HCT116 (cell line): ENCODE results near the gene CDAN1. TPM values are rescaled to one million over a fixed set of nuclear protein-coding genes. Genes with fewer than 3 reads are reported as not detected.

Source experiments
- ATAC-seq: fragments of 200-7000 bp; cut with Tn5 transposase; 2 replicates; pipeline ENCODE4 v1.9.1; 2020; ENCODE audit warnings: mild to moderate bottlenecking, moderate library complexity
- BruUV-seq: library from RNA; stranded (reverse); fragments of 400-500 nt; replicated peaks from 2 replicates; lab custom pipeline; 2021; lab: Mats Ljungman, UMichigan
- CTCF ChIA-PET: fragments of 300-600 bp; sonication (Branson Sonifier 250); formaldehyde crosslinking; loops from one replicate; lab custom pipeline; 2021; ENCODE audit warnings: antibody characterized with exemption; lab: Charles Lee
- POLR2A ChIA-PET: fragments of 300-600, 350-600 bp; sonication (Branson Sonifier 250); formaldehyde crosslinking; loops from one replicate; lab custom pipeline; 2021; ENCODE audit warnings: antibody characterized with exemption; lab: Charles Lee
- RAD21 ChIA-PET, 2 experiments: fragments of 300-600 bp; sonication (Branson Sonifier 250); formaldehyde crosslinking; loops; one replicate each; lab custom pipeline; 2023; ENCODE audit warnings: low total read pairs in 2 of 2; ENCODE audit not compliant: uncharacterized antibody in 2 of 2, unreplicated experiment in 2 of 2, low non-redundant PET in 1 of 2; lab: Charles Lee
- DNase-seq: peaks from one replicate; pipeline ENCODE4 v3.0.0-alpha.2; 2010; ENCODE audit warnings: low read depth, low spot score
- H2AFZ ChIP-seq: fragments of 200-600 bp; shearing (Covaris generic), sonication (generic); 2 replicates; pipeline ENCODE4 v1.6.1; 2017; ENCODE audit warnings: low read depth, mixed run types, mixed read lengths, antibody characterized with exemption, low read length; ENCODE audit not compliant: poor library complexity, severe bottlenecking
- H3K27ac ChIP-seq: 2 replicates; pipeline ENCODE4 v1.5.1; 2012; ENCODE audit warnings: low read depth, low read length
- H3K27me3 ChIP-seq: fragments of 200-600 bp; sonication (generic); 2 replicates; pipeline ENCODE4 v1.6.1; 2016; ENCODE audit warnings: mixed run types, low read length, mixed read lengths; ENCODE audit not compliant: insufficient read depth
- H3K36me3 ChIP-seq, 2 experiments: fragments of 200-500 bp in 1 of 2; fragments of 200-600 bp in 1 of 2; sonication (Bioruptor generic) in 1 of 2; sonication (generic) in 1 of 2; 2 replicates each; pipeline versions ENCODE4 v1.5.1 to v1.6.1; 2014 to 2016; ENCODE audit warnings: low read length in 2 of 2, inconsistent platforms in 1 of 2, mixed read lengths in 1 of 2, mixed run types in 1 of 2; ENCODE audit not compliant: insufficient read depth in 2 of 2, control insufficient read depth in 1 of 2
- H3K4me1 ChIP-seq, 2 experiments: fragments of 200-600 bp in 1 of 2; sonication (generic) in 1 of 2; 2 replicates each; pipeline versions ENCODE4 v1.5.1 to v1.6.1; 2012 to 2017; ENCODE audit warnings: low read length in 2 of 2, inconsistent platforms in 1 of 2, mild to moderate bottlenecking in 1 of 2, mixed read lengths in 1 of 2, mixed run types in 1 of 2, moderate library complexity in 1 of 2; ENCODE audit not compliant: insufficient read depth in 2 of 2, control insufficient read depth in 1 of 2
- H3K4me2 ChIP-seq: fragments of 200-600 bp; sonication (generic); 2 replicates; pipeline ENCODE4 v1.6.1; 2017; ENCODE audit warnings: mixed run types, low read length, mixed read lengths
- H3K4me3 ChIP-seq, 2 experiments: fragments of 200-600 bp in 1 of 2; sonication (generic) in 1 of 2; replicated peaks in 1 of 2; 2 replicates each; pipeline ENCODE4 v1.5.1; 2011 to 2016; ENCODE audit warnings: low read length in 2 of 2, control low read depth in 1 of 2, low read depth in 1 of 2, mild to moderate bottlenecking in 1 of 2, mixed read lengths in 1 of 2, mixed run types in 1 of 2
- H3K79me2 ChIP-seq: fragments of 200-600 bp; sonication (generic); 2 replicates; pipeline ENCODE4 v1.6.1; 2017; ENCODE audit warnings: mild to moderate bottlenecking, mixed run types, low read length, moderate library complexity, mixed read lengths; ENCODE audit not compliant: insufficient read depth
- H3K9ac ChIP-seq: fragments of 200-600 bp; sonication (generic); 2 replicates; pipeline ENCODE4 v1.6.1; 2016; ENCODE audit warnings: low read length, mixed read lengths
- H3K9me2 ChIP-seq: fragments of 200-600 bp; sonication (generic), shearing (Covaris generic); 2 replicates; pipeline ENCODE4 v1.6.1; 2017; ENCODE audit warnings: mixed run types, mild to moderate bottlenecking, moderate library complexity; ENCODE audit not compliant: insufficient read depth
- H3K9me3 ChIP-seq, 2 experiments: fragments of 200-500 bp in 1 of 2; fragments of 200-600 bp in 1 of 2; sonication (Bioruptor generic) in 1 of 2; sonication (generic) in 1 of 2; 2 replicates each; pipeline ENCODE4 v1.6.1; 2014 to 2017; ENCODE audit warnings: low read length in 2 of 2, mixed read lengths in 2 of 2, inconsistent platforms in 1 of 2, low read depth in 1 of 2, mild to moderate bottlenecking in 1 of 2, mixed run types in 1 of 2, moderate library complexity in 1 of 2; ENCODE audit not compliant: control insufficient read depth in 1 of 2, insufficient read depth in 1 of 2
- H4K20me1 ChIP-seq: fragments of 200-600 bp; sonication (generic), shearing (Covaris generic); 2 replicates; pipeline ENCODE4 v1.6.1; 2017; ENCODE audit warnings: mixed run types, mild to moderate bottlenecking, moderate library complexity; ENCODE audit not compliant: insufficient read depth
- ATF3 ChIP-seq: IDR thresholded peaks from 2 replicates; pipeline ENCODE4 v1.6.1; 2012
- CBX3 ChIP-seq: IDR thresholded peaks from 2 replicates; pipeline ENCODE4 v1.6.1; 2012; ENCODE audit warnings: low read depth
- EGR1 ChIP-seq: IDR thresholded peaks from 2 replicates; pipeline ENCODE4 v1.6.1; 2012; ENCODE audit warnings: low read depth
- ELF1 ChIP-seq: IDR thresholded peaks from 2 replicates; pipeline ENCODE4 v1.6.1; 2012; ENCODE audit warnings: low read depth, borderline replicate concordance
- EZH2 ChIP-seq: fragments of 200-600 bp; sonication (generic); IDR thresholded peaks from 2 replicates; pipeline ENCODE4 v1.6.1; 2017; ENCODE audit warnings: antibody characterized with exemption, mixed run types
- EZH2phosphoT487 ChIP-seq: fragments of 200-600 bp; IDR thresholded peaks from 2 replicates; pipeline ENCODE4 v1.6.1; 2018; ENCODE audit warnings: antibody characterized with exemption, borderline replicate concordance
- FOSL1 ChIP-seq: IDR thresholded peaks from 2 replicates; pipeline ENCODE4 v1.6.1; 2012; ENCODE audit warnings: low read depth
- JUND ChIP-seq: IDR thresholded peaks from 2 replicates; pipeline ENCODE4 v1.6.1; 2012
- POLR2A ChIP-seq: IDR thresholded peaks from 2 replicates; pipeline ENCODE4 v1.7.0; 2011; ENCODE audit warnings: borderline replicate concordance; ENCODE audit not compliant: insufficient read depth, insufficient read length; ENCODE audit errors: extremely low read depth
- POLR2AphosphoS5 ChIP-seq: IDR thresholded peaks from 2 replicates; pipeline ENCODE4 v1.6.1; 2011; ENCODE audit warnings: mild to moderate bottlenecking, low read depth, low read length, moderate library complexity
- RAD21 ChIP-seq: IDR thresholded peaks from 2 replicates; pipeline ENCODE4 v1.6.1; 2012; ENCODE audit warnings: low read depth, mild to moderate bottlenecking
- SIN3A ChIP-seq: IDR thresholded peaks from 2 replicates; pipeline ENCODE4 v1.6.1; 2012; ENCODE audit warnings: low read depth
- SP1 ChIP-seq: IDR thresholded peaks from 2 replicates; pipeline ENCODE4 v1.6.1; 2012; ENCODE audit warnings: low read depth
- SRF ChIP-seq: IDR thresholded peaks from 2 replicates; pipeline ENCODE4 v1.6.1; 2012; ENCODE audit warnings: low read depth
- TCF7L2 ChIP-seq: IDR thresholded peaks from 2 replicates; pipeline ENCODE4 v1.7.0; 2011; ENCODE audit warnings: borderline replicate concordance, inconsistent platforms; ENCODE audit not compliant: insufficient read depth, insufficient read length; ENCODE audit errors: extremely low read depth
- YY1 ChIP-seq: IDR thresholded peaks from 2 replicates; pipeline ENCODE4 v1.6.1; 2011; ENCODE audit warnings: low read length, low read depth, moderate library complexity, mild to moderate bottlenecking; ENCODE audit not compliant: insufficient replicate concordance; ENCODE audit errors: extremely low read depth
- ZFX ChIP-seq: fragments of 450-650 bp; IDR thresholded peaks from 2 replicates; pipeline ENCODE4 v1.6.1; 2017
- ZNF274 ChIP-seq: fragments of 200-500 bp; sonication (Bioruptor generic); IDR thresholded peaks from 2 replicates; pipeline ENCODE4 v1.6.1; 2014; ENCODE audit warnings: mild to moderate bottlenecking, low read depth, low read length, inconsistent platforms
- intact Hi-C: fragments of 100-400 bp; cut with micrococcal nuclease; formaldehyde crosslinking; loops from 2 replicates; pipeline ENCODE4 v1.10.0; 2022
- total RNA-seq: library from RNA; stranded (reverse); gene quantifications from one replicate; pipeline ENCODE4 v1.2.1, GENCODE V29; 2021; ENCODE audit not compliant: unreplicated experiment
- TF ChIP-seq, protein P1 (sequence below): IDR thresholded peaks from 2 replicates; pipeline ENCODE4 v1.6.1; 2011; ENCODE audit warnings: mild to moderate bottlenecking, low read length, moderate library complexity; ENCODE audit not compliant: insufficient replicate concordance; ENCODE audit errors: extremely low read depth
- TF ChIP-seq, protein P2 (sequence below), 3 experiments: fragments of 200-600 bp in 1 of 3; sonication (generic) in 1 of 3; IDR thresholded peaks in 2 of 3; conservative IDR thresholded peaks in 1 of 3; 2 replicates each; pipeline ENCODE4 v1.5.1; 2012 to 2017; ENCODE audit warnings: low read depth in 2 of 3, low read length in 2 of 3, antibody characterized with exemption in 1 of 3, borderline replicate concordance in 1 of 3, control low read depth in 1 of 3, mild to moderate bottlenecking in 1 of 3, mixed read lengths in 1 of 3, mixed run types in 1 of 3, moderate library complexity in 1 of 3; ENCODE audit not compliant: insufficient read depth in 1 of 3

The CDAN1 gene
- total RNA-seq, 1 experiment from 2014 or later = 22.4 TPM

- TF ChIP-seq, protein P1, sequence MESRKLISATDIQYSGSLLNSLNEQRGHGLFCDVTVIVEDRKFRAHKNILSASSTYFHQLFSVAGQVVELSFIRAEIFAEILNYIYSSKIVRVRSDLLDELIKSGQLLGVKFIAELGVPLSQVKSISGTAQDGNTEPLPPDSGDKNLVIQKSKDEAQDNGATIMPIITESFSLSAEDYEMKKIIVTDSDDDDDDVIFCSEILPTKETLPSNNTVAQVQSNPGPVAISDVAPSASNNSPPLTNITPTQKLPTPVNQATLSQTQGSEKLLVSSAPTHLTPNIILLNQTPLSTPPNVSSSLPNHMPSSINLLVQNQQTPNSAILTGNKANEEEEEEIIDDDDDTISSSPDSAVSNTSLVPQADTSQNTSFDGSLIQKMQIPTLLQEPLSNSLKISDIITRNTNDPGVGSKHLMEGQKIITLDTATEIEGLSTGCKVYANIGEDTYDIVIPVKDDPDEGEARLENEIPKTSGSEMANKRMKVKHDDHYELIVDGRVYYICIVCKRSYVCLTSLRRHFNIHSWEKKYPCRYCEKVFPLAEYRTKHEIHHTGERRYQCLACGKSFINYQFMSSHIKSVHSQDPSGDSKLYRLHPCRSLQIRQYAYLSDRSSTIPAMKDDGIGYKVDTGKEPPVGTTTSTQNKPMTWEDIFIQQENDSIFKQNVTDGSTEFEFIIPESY = no peak
- TF ChIP-seq ZFX = no peak
- TF ChIP-seq TCF7L2 = no peak
- no peak for TF ChIP-seq RAD21
- TF ChIP-seq SRF = no peak
These were observed 11.5 kb downstream of the CDAN1 start (continued) for GRCh38 chr15:42725331-42725903.

- peaks cover 12 to 20% of the 10 kb centered on the region in 2 experiments; a peak in 3 of 4 replicates for H3K36me3 ChIP-seq
- no peaks in the 10 kb centered on the region for H3K9me2 ChIP-seq
- no peak overlapping the region for H2AFZ ChIP-seq
- H3K79me2 ChIP-seq = no peaks in the 10 kb centered on the region
- RAD21 ChIA-PET = no interaction called here
- H3K9me3 ChIP-seq = no peaks in the 10 kb centered on the region
- intact Hi-C loops = no loop called here
- no peak overlapping the region for H3K4me2 ChIP-seq
- H3K4me3 ChIP-seq = no peak overlapping the region
- CTCF ChIA-PET = no interaction called here
- no peak overlapping the region for H3K9ac ChIP-seq
- no peak overlapping the region for H3K27ac ChIP-seq
- H3K4me1 ChIP-seq = no peaks in the 10 kb centered on the region
- ATAC-seq (no peak), DNase-seq (no peak)
- no peaks in the 10 kb centered on the region for H4K20me1 ChIP-seq
- BruUV-seq = no TSS peak
- H3K27me3 ChIP-seq = no peaks in the 10 kb centered on the region
- POLR2A ChIA-PET = no interaction called here
- no peak for TF ChIP-seq CBX3
- no peak for TF ChIP-seq EZH2phosphoT487
- TF ChIP-seq ATF3 = no peak
- TF ChIP-seq, protein P2, sequence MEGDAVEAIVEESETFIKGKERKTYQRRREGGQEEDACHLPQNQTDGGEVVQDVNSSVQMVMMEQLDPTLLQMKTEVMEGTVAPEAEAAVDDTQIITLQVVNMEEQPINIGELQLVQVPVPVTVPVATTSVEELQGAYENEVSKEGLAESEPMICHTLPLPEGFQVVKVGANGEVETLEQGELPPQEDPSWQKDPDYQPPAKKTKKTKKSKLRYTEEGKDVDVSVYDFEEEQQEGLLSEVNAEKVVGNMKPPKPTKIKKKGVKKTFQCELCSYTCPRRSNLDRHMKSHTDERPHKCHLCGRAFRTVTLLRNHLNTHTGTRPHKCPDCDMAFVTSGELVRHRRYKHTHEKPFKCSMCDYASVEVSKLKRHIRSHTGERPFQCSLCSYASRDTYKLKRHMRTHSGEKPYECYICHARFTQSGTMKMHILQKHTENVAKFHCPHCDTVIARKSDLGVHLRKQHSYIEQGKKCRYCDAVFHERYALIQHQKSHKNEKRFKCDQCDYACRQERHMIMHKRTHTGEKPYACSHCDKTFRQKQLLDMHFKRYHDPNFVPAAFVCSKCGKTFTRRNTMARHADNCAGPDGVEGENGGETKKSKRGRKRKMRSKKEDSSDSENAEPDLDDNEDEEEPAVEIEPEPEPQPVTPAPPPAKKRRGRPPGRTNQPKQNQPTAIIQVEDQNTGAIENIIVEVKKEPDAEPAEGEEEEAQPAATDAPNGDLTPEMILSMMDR (IDR thresholded peaks at IDR 0.05 in 2 of 3, conservative IDR thresholded peaks at IDR 0.05 in 1 of 3; ENCODE audit: borderline replicate concordance in 1 of 3, insufficient read depth in 1 of 3, low read depth in 2 of 3, low read length in 2 of 3) = no peak
- no peak for TF ChIP-seq POLR2AphosphoS5
- no peak for TF ChIP-seq ELF1
- no peak for TF ChIP-seq POLR2A
- TF ChIP-seq SRF = no peak
- no peak for TF ChIP-seq SIN3A
- no peak for TF ChIP-seq ZNF274
- TF ChIP-seq ZFX = no peak
- no peak for TF ChIP-seq EZH2
- no peak for TF ChIP-seq RAD21
- TF ChIP-seq SP1 = no peak
- TF ChIP-seq, protein P1 = no peak
- TF ChIP-seq FOSL1 = no peak
- no peak for TF ChIP-seq YY1
- TF ChIP-seq EGR1 = no peak
- TF ChIP-seq JUND = no peak
These were observed 12.7 kb downstream of the CDAN1 start for GRCh38 chr15:42724276-42724675.
